K562 (cell line): ENCODE measurements around the gene URI1. TPM values are rescaled to one million over a fixed set of nuclear protein-coding genes. Genes with fewer than 3 reads are reported as not detected.
"Not testable (repeated sequence)": the region's sequence is repeated elsewhere in the genome, so short reads cannot be mapped to it uniquely, and the experiment has no call there.

Experiments used
- ATAC-seq: fragments of 200-7000 bp; cut with Tn5 transposase; 3 replicates; pipeline ENCODE4 v1.9.1; 2020; ENCODE audit warnings: moderate library complexity
- BruUV-seq: library from RNA; stranded (reverse); fragments of 400-500 nt; replicated peaks from 2 replicates; lab custom pipeline; 2021; lab: Mats Ljungman, UMichigan
- CTCF ChIA-PET: fragments of 300-600 bp; formaldehyde crosslinking; extraction: SDS; loops from one replicate; lab custom pipeline; 2021; ENCODE audit warnings: low intra/inter-chr PET ratio; lab: Yijun Ruan, JAX
- POLR2A ChIA-PET: fragments of 300-600, 350-650 bp; sonication (Branson Sonifier 250); formaldehyde crosslinking; extraction: SDS; loops from one replicate; lab custom pipeline; 2021; ENCODE audit warnings: antibody characterized with exemption, inconsistent platforms; lab: Yijun Ruan, JAX
- DNase-seq, 4 experiments: peaks; one replicate each; pipeline versions ENCODE4 v3.0.0 to v3.0.0-alpha.2; 2011 to 2018; ENCODE audit warnings: low spot score in 3 of 4, mixed read lengths in 3 of 4; ENCODE audit errors: extremely low read depth in 1 of 4
- FAIRE-seq: peaks from 2 replicates; lab custom pipeline; 2011; peaks lifted over from hg19 to GRCh38; lab: Jason Lieb, UNC
- H2AFZ ChIP-seq: 2 replicates; pipeline ENCODE4 v1.6.0; 2011; ENCODE audit warnings: low read depth, low read length, control low read depth, inconsistent platforms
- H3K27ac ChIP-seq: fragments of 200-600 bp; 3 replicates; pipeline ENCODE4 v1.8.0; 2011; ENCODE audit warnings: low read depth, mild to moderate bottlenecking, control low read depth, inconsistent platforms, low read length, moderate library complexity, mixed read lengths; ENCODE audit errors: extremely low read depth
- H3K27me3 ChIP-seq, 2 experiments: fragments of 300-600 bp in 1 of 2; 2 replicates in 1 of 2; 3 replicates in 1 of 2; pipeline versions ENCODE4 v1.6.0 to v1.8.0; 2011; ENCODE audit warnings: inconsistent platforms in 2 of 2, low read length in 2 of 2, mild to moderate bottlenecking in 1 of 2, mixed read lengths in 1 of 2, moderate library complexity in 1 of 2; ENCODE audit not compliant: control insufficient read depth in 2 of 2, insufficient read depth in 2 of 2
- H3K36me3 ChIP-seq: fragments of 300-600 bp; 3 replicates; pipeline ENCODE4 v1.8.0; 2011; ENCODE audit warnings: mild to moderate bottlenecking, low read length, inconsistent platforms; ENCODE audit not compliant: control insufficient read depth, insufficient read depth
- H3K4me1 ChIP-seq, 2 experiments: fragments of 200-600 bp in 1 of 2; replicated peaks in 1 of 2; 2 replicates in 1 of 2; 3 replicates in 1 of 2; pipeline versions ENCODE4 v1.5.1 to v1.8.0; 2011; ENCODE audit warnings: inconsistent platforms in 2 of 2, low read length in 2 of 2, mild to moderate bottlenecking in 1 of 2, mixed read lengths in 1 of 2, moderate library complexity in 1 of 2; ENCODE audit not compliant: control insufficient read depth in 2 of 2, insufficient read depth in 2 of 2
- H3K4me2 ChIP-seq: 2 replicates; pipeline ENCODE4 v1.6.1; 2011; ENCODE audit warnings: low read length, control low read depth, inconsistent platforms, mixed read lengths; ENCODE audit not compliant: insufficient read depth
- H3K4me3 ChIP-seq: fragments of 200-600 bp; sonication (generic), shearing (Covaris generic); 2 replicates; pipeline ENCODE4 v1.5.1; 2016; ENCODE audit warnings: control low read depth, inconsistent platforms
- H3K79me2 ChIP-seq: fragments of 200-600 bp; 3 replicates; pipeline ENCODE4 v1.8.0; 2011; ENCODE audit warnings: low read length, inconsistent platforms; ENCODE audit not compliant: control insufficient read depth, insufficient read depth
- H3K9ac ChIP-seq, 2 experiments: 2 replicates each; pipeline versions ENCODE4 v1.6.0 to v1.6.1; 2011; ENCODE audit warnings: low read depth in 2 of 2, low read length in 2 of 2, control low read depth in 1 of 2, inconsistent platforms in 1 of 2, mild to moderate bottlenecking in 1 of 2, mixed read lengths in 1 of 2; ENCODE audit not compliant: insufficient read depth in 1 of 2
- H3K9me1 ChIP-seq: one replicate; pipeline ENCODE4 v1.6.0; 2011; ENCODE audit warnings: inconsistent platforms, mild to moderate bottlenecking, low read length, moderate library complexity; ENCODE audit not compliant: control insufficient read depth, insufficient read depth
- H3K9me3 ChIP-seq: replicated peaks from 2 replicates; pipeline ENCODE4 v1.5.1; 2011; ENCODE audit warnings: low read depth, low read length, inconsistent platforms; ENCODE audit not compliant: control insufficient read depth, insufficient read depth
- H4K20me1 ChIP-seq: replicated peaks from 2 replicates; pipeline ENCODE4 v1.6.1; 2011; ENCODE audit warnings: low read length, inconsistent platforms, mixed read lengths; ENCODE audit not compliant: control insufficient read depth, insufficient read depth
- MYC ChIP-seq, 2 experiments: fragments of 250-450 bp in 1 of 2; sonication (Bioruptor Pico) in 1 of 2; IDR thresholded peaks; 2 replicates each; pipeline versions ENCODE4 v1.5.1 to v1.6.1; 2012 to 2021; ENCODE audit warnings: low read depth in 2 of 2, borderline replicate concordance in 1 of 2, improper control_type of control experiment in 1 of 2, low read length in 1 of 2, mild to moderate bottlenecking in 1 of 2, moderate library complexity in 1 of 2
- PYGO2 ChIP-seq: fragments of 450-650 bp; IDR thresholded peaks from 2 replicates; pipeline ENCODE4 v1.6.1; 2016; ENCODE audit warnings: mild to moderate bottlenecking, missing genetic modification characterization, moderate library complexity, missing compliant biosample characterization
- RB1 ChIP-seq: fragments of 450-650 bp; IDR thresholded peaks from 2 replicates; pipeline ENCODE4 v1.6.1; 2017; ENCODE audit warnings: low read depth, mild to moderate bottlenecking
- ZNF561 ChIP-seq: fragments of 450-650 bp; formaldehyde crosslinking; conservative IDR thresholded peaks from 2 replicates; pipeline ENCODE4 v1.4.0; 2020; ENCODE audit warnings: mild to moderate bottlenecking, moderate library complexity
- WGBS: fragments of 100-300 bp; shearing (Covaris generic); methylation state at CpG from one replicate; pipeline ENCODE4 v1.1.6; 2016; ENCODE audit warnings: low coverage, mixed read lengths; ENCODE audit not compliant: insufficient coverage; ENCODE audit errors: missing lambda C conversion rate; 5-methylcytosine and 5-hydroxymethylcytosine counted together
- in situ Hi-C: fragments of 300-500 bp; cut with MboI; formaldehyde crosslinking; loops from 4 replicates; pipeline ENCODE4 v1.15.0; 2018; ENCODE audit warnings: inconsistent platforms, mixed read lengths
- intact Hi-C: fragments of 100-400 bp; cut with micrococcal nuclease; formaldehyde crosslinking; loops from 2 replicates; pipeline ENCODE4 v1.14.2; 2022
- polyA plus RNA-seq, 8 experiments: library from polyadenylated mRNA; depleted of rRNA in 4 of 8; stranded (reverse) in 5 of 8; unstranded in 3 of 8; fragments of >200 nt; fragmentation: Nextera tagmentation in 2 of 8; fragmentation: Illumina TruSeq in 1 of 8; extraction: Ambion mirVana in 2 of 8; extraction: Trizol in 1 of 8; gene quantifications; 2 replicates each; pipeline versions ENCODE4 v1.2.1 to v1.2.3, GENCODE V29; 2011 to 2014; ENCODE audit warnings: inconsistent platforms in 1 of 8, missing spikeins in 1 of 8
- total RNA-seq, 7 experiments: library from RNA; depleted of rRNA in 6 of 7; stranded (reverse); fragments of >200 nt in 6 of 7; fragmentation: Illumina TruSeq in 2 of 7; extraction: Trizol in 2 of 7; gene quantifications; 2 replicates each; pipeline versions ENCODE4 v1.2.1 to v1.2.3, GENCODE V29; 2011 to 2021; ENCODE audit warnings: low replicate concordance in 1 of 7
- TF ChIP-seq, protein P1 (sequence below): fragments of 450-650 bp; IDR thresholded peaks from 2 replicates; pipeline ENCODE4 v1.6.1; 2016
- TF ChIP-seq, protein P2 (sequence below), 2 experiments: fragments of 450-650 bp in 1 of 2; sonication (generic) in 1 of 2; formaldehyde crosslinking in 1 of 2; IDR thresholded peaks in 1 of 2; conservative IDR thresholded peaks in 1 of 2; 2 replicates each; pipeline versions ENCODE4 v1.6.1 to v1.8.1; 2016 to 2023; ENCODE audit warnings: mild to moderate bottlenecking in 2 of 2, moderate library complexity in 2 of 2, inconsistent platforms in 1 of 2, missing genetic modification reagents in 1 of 2

Gene URI1
- total and polyA plus RNA-seq, 9 of the 15 experiments (the other 6 are each of a cell fraction or from before 2014, with no cell fraction given): 16.9 to 87.4 (median 63.9) TPM

DNA sequence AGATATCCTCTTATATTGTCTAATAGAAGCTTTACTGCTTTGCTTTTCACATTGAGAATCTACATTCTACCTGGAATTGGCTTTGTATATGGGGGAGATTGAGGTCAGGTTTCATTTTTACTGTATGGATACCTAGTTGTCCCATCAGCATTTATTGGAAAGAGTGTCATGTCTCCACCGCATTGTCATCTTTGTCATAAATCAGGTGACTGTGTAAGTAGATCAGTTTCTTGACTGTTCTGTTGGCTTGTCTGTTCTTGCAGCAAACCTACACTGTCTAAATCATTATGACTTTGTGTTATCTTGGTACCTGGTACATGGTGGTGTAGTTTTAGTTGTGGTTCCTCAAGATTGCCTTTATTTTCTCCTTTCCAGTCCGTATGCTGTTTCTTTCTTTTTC is 5.8 kb downstream of the URI1 start (continued):
- TF ChIP-seq ZNF561 (CRISPR knock-in tag): no peak
- TF ChIP-seq, protein P1, sequence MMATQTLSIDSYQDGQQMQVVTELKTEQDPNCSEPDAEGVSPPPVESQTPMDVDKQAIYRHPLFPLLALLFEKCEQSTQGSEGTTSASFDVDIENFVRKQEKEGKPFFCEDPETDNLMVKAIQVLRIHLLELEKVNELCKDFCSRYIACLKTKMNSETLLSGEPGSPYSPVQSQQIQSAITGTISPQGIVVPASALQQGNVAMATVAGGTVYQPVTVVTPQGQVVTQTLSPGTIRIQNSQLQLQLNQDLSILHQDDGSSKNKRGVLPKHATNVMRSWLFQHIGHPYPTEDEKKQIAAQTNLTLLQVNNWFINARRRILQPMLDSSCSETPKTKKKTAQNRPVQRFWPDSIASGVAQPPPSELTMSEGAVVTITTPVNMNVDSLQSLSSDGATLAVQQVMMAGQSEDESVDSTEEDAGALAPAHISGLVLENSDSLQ: peak; percentile 60; the same call in 1 of the 2 replicates
- TF ChIP-seq PYGO2 (tag): no peak
- TF ChIP-seq RB1: no peak
- TF ChIP-seq, protein P2, sequence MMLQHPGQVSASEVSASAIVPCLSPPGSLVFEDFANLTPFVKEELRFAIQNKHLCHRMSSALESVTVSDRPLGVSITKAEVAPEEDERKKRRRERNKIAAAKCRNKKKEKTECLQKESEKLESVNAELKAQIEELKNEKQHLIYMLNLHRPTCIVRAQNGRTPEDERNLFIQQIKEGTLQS (IDR thresholded peaks at IDR 0.05): no peak
- TF ChIP-seq, protein P2 (CRISPR knock-in tag; conservative IDR thresholded peaks at IDR 0.05): no peak
- no peak for TF ChIP-seq MYC (IDR thresholded peaks at IDR 0.05; ENCODE audit: low read depth, low read length)
- TF ChIP-seq MYC (CRISPR knock-in tag; IDR thresholded peaks at IDR 0.05; ENCODE audit: borderline replicate concordance, low read depth): no peak
- TF ChIP-seq, all 486 proteins: peak for 9

DNA sequence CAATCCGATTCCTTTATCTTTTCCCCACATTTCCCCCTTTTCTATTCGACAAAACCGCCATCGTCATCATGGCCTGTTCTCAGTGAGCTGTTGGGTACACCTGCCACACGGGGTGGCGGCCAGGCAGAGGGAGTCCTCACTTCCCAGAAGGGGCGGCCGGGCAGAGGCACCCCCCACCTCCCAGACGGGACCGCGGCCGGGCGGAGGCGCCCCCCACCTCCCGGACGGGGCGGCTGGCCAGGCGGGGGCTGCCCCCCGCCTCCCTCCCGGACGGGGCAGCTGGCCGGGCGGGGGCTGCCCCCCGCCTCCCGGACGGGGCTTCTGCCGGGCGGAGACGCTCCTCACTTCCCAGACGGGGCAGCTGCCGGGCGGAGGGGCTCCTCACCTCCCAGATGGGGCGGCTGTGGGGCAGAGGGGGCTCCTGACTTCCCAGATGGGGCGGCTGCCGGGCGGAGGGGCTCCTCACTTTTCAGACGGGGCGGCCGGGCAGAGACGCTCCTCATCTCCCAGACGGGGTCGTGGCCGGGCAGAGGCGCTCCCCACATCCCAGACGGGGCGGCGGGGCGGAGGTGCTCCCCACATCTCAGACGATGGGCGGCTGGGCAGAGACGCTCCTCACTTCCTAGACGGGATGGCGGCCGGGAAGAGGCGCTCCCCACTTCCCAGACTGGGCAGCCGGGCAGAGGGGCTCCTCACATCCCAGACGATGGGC is 6.9 kb downstream of the URI1 start:
- H3K27ac ChIP-seq, ATAC-seq, DNase-seq, H3K4me3 ChIP-seq, POLR2A ChIA-PET, H3K4me2 ChIP-seq, intact Hi-C loops, CTCF ChIA-PET, H3K9ac ChIP-seq, FAIRE-seq, H3K9me1 ChIP-seq, H2AFZ ChIP-seq, BruUV-seq, in situ Hi-C loops, H3K27me3 ChIP-seq, H3K9me3 ChIP-seq: not testable (repeated sequence)
- Histone ChIP-seq H3K79me2 (peaks cover 90% of the 10 kb centered on the region), H3K36me3 (peaks cover 26% of the 10 kb centered on the region; the same call in 2 of the 3 replicates), H3K4me1 (peaks cover 3 to 27% of the 10 kb centered on the region in 2 experiments; a peak in 4 of 5 replicates), H4K20me1 (peaks cover 21% of the 10 kb centered on the region)
- 80% methylated on average over 5 of the region's 57 CpGs for WGBS
